HG03342 (cell line): ENCODE data around the gene ITGA1.
A peak's percentile ranks its signal among the peaks of the same experiment; 100 is the strongest.
"Not testable (repeated sequence)": the region's sequence is repeated elsewhere in the genome, so short reads cannot be mapped to it uniquely, and the experiment has no call there.

Experiments used
- ATAC-seq: cut with Tn5 transposase; IDR thresholded peaks from one replicate; pipeline ENCODE4 v1.9.1; 2021; ENCODE audit warnings: mild to moderate bottlenecking, moderate library complexity; ENCODE audit not compliant: unreplicated experiment

ITGA1 gene

GRCh38 chr5:52787600-52788504, at the start of gene ITGA1, which contains the start of gene PELO:
ITGA1 (plus strand) TSS chr5:52787916; CDS start chr5:52788354, 438 bp downstream.
PELO (plus strand) TSS chr5:52787916; CDS start chr5:52800395, 12,479 bp downstream.
- peak; percentile 67 for ATAC-seq

DNA sequence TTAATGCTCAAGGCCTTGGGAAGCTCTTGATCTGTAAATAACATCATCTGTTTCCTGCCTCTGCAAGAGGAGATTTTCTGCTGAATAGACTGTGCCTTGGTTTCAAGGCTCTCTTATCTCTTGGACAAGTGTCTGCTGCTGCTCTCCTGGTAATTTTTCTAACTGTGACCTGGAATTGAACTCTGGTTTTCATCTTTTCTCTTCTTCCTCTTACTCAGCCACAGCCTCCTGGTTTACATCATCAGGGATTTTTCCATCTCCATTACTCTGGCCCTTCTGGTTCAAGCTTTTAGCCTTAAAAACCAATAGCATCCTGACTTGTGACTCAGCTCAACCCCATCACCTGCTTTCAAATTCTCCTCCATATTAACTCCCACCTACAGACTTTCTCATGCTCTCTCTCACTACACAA, 49.6 kb upstream of the ITGA1 start:
- ATAC-seq, result peak; percentile 57

DNA sequence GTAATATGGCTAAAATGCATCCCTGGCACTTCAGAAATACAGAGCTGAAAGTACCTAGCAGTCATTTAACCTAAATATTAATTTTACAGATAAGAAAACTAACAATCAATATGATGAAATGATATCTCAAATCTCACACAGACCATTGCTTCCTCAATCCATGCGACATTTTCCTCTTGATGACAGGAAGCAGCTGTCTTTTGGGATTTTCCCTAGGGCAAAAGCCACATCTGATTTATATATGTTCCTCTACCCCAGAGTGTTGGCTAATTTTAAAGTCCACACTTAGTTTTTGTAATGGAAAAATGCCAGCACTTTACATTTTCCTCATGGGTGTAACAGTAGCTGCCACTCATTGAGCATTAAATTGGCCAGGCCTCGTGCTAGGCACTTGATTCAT, 47.7 kb upstream of the ITGA1 start:
- ATAC-seq, result no peak

GRCh38 chr5:52743012-52743411, 44.7 kb upstream of the ITGA1 start:
- ATAC-seq, result no peak

GRCh38 chr5:52743529-52743928, 44.2 kb upstream of the ITGA1 start:
- no peak for ATAC-seq

DNA sequence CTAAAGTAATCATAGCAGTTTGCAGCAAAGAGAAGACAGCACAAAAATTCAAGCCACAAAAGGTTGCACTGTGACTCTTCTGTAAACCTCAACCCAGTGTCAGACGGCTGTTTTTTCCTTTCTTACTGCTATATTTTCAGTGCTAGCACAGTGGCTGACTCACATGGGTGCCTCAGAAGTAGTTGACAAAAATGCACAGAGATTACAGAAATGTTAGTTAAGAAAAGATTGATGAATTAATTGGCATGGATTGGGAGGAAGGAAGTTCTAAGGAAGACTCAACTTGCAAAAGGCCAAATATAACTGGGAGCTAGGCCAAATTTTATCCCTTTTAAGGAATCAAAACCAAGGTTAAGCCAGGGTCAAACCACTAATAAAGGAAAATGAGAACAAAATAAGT, 43.7 kb upstream of the ITGA1 start:
- peak; percentile 77 for ATAC-seq

DNA sequence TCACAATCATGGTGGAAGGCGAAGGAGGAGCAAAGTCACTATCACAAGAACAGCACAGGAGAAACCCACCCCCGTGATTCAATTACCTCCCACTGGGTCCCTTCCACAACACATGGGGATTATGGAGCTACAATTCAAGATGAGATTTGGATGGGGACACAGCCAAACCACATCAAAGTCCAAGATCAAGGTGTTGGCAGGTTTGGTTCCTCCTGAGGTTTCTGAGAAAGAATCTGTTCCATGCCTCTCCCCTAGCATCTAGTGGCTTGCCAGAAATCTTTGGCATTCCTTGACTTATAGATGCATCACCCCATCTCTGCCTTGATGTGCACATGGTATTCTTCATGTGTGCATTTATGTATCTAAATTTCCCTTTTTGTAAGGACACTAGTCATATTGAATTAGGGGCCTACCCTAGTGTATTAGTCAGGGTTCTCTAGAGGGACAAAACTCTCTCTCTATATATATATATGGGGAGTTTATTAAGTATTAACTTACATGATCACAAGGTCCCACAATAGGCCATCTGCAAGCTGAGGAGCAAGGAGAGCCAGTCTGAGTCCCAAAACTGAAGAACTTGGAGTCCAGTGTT, 42.8 kb upstream of the ITGA1 start:
- not testable (repeated sequence) for ATAC-seq

- no peak for ATAC-seq
Observed at GRCh38 chr5:52746539-52746938, 41.2 kb upstream of the ITGA1 start.

DNA sequence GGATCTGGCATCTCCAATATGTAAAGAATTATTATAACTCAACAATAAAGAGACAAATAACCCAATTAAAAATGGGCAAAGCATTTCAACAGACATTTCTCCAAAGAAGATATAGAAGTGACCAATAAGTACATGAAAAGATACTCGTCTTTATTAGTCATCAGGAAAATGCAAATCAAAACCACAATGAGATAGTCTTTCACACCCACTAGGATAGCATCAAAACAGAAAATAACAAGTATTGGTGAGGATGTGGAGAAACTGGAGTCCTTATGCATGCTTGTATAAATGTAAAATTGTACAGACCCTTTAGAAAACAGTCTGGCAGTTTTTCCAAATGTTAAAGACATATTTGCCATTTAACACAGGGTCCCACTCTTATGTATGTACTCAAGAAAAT, 39.1 kb upstream of the ITGA1 start:
- ATAC-seq, result peak; percentile 48

GRCh38 chr5:52749666-52750065, 38.0 kb upstream of the ITGA1 start:
- ATAC-seq, result no peak

GRCh38 chr5:52751137-52751536, 36.6 kb upstream of the ITGA1 start:
- ATAC-seq, result no peak

GRCh38 chr5:52754051-52754450, 33.7 kb upstream of the ITGA1 start:
- ATAC-seq, result no peak

- no peak for ATAC-seq
Observed at GRCh38 chr5:52757527-52757926, 30.2 kb upstream of the ITGA1 start.

DNA sequence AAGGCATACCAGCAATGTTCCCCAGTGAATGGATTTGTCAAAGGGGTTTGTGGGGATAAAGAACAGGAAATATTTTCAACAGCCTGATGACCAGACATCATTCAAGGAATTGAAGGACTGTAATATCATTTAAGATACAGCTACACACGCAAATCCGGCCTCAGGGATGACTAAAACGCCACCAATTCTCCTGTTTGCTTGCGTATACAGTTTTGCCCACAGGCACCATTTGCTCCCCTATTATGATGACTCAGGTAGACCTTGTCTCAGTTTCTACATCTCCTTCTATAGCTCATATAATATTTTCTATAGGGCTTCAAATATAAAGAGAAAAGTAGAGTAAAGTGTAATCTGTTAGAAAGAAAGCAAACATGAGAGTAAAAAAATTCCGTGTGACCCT, 29.7 kb upstream of the ITGA1 start:
- no peak for ATAC-seq

DNA sequence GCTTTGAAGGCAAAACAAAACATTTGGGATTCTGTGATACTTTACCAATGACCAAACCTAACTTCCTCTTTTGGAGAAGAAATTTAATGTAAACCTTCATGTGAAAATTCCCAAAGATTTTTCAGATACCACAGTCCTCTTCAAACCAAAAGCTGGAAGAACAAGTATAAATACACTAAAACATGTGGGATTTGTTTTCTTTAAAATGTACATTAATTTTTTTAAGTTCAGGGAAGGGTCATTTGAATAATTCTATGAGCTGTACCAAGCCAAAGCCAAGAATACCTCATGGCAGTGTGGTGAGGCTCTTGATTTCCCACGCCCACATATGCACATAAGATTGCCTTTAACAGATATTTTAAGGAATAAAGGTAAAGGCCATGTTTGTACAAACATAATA, 28.4 kb upstream of the ITGA1 start:
- no peak for ATAC-seq

DNA sequence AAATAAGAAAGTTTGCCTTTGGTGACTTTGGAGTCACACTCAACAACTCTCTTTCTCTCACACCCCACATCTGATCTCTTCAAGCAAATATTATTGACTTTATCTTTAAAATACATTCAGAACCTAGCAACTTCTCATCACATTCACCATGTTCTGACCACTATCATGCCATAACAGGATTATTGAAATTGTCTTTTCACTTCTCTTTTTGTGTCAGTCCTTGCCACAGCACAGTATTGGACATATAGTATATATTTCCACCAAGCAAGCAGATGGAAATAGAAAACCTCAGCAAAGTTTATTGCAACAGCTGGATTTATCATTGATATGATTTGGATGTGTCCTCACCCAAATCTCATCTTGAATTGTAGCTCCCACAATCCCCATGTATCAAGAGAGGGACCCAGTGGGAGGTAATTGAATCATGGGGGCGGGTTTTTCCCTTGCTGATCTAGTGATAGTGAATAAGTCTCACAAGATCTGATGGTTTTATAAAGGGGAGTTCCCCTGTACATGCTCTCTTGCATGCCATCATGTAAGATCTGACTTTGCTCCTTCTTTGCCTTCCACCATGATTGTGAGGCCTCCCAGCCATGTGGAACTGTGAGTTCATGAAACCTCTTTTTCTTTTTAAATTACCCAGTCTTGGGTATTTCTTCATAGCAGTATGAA, 26.9 kb upstream of the ITGA1 start:
- ATAC-seq, result peak; percentile 65

DNA sequence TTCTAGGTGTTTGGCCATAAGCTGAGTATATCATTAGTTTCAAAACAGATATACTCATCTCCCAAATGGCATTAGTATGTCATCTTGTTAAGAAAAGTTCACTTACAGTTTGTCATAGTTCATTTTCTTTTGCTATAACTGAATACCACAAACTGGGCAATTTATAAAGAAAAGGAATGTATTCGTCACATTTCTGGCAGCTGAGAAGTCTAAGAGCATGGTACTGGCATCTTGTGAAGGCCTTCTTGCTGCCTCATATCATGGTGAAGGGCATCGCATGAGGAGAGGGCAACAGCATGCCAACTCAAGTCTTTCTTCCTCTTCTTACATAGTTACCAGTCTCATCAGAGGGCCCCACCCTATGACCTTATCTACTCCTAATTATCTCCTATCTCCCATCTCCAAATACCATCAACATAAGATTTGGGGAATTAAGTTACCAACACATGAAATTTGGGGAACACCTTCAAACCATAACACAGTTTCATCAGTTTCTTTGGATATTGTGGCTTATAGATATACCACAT, 20.4 kb upstream of the ITGA1 start:
- ATAC-seq, result no peak

DNA sequence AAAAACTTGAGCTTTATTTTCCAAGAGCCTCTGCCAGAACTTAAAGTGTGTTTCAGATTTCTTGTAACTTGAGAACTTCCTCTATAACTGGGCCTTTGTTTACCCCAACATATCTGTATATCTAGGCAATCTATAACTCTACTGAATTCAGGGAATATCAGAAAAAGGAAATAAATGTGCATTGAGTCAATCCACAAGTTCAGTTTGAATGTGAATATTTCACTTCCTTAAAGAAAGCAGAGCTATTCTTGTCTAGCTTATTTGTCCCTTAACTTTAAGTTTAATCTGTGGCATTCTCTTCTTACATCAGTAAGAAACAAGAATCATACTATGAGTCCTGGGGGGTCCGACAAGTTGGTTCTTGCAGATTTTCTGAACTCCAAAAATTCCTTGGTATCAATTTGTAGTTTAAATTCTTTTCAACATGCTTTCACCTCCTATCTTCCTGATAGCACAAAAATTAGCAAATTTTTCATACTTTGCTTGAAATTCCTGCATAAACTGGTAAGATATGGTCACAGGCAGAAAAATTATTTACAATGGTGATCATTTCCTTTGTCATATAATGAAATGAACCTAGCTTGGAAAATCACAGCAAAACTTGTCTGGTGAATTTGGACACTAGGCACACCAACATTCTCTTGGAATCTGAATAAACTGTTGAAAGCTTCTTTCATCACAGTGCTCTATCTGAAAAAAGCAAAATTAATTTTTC, 19.8 kb upstream of the ITGA1 start:
- ATAC-seq, result peak; percentile 43

GRCh38 chr5:52769061-52769460, 18.7 kb upstream of the ITGA1 start:
- ATAC-seq, result no peak

DNA sequence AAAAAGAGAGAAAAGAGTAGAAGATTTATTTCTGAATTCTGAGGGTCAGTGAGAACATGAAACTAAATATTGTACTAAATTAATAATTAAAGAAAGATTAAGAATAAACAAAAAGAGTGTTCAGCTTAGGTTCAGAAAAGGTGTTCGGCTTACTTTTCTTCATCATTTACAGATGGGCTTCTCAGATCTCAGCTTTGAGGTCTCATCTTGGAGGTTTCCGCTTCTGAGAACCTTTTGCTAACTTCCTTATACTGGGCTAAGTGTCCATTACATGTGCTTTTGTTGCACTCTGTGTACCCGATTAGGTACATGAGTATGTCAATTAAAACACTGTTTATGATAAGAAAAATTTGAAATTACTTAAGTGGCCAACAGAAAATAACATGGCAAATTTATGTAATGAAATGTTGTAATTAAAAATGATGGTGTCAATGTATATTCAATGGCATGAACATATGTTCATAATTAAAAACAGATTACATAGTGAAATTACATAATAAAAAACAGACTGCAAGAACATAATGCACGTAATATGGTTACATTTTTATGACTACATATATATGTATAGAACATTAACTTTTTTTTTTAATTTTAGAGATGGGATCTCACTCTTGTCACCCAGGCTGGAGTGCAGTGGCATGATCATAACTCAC, 17.3 kb upstream of the ITGA1 start:
- no peak for ATAC-seq
